DMS53 treated with DMSO at 0.1 percent for 48 hours (cell line): ENCODE measurements around the gene HTR3D.
"Not testable (repeated sequence)": the region's sequence is repeated elsewhere in the genome, so short reads cannot be mapped to it uniquely, and the experiment has no call there.

Source experiments
- DNase-seq: peaks from one replicate; lab custom pipeline; 2025; ENCODE audit not compliant: unreplicated experiment; lab: John Stamatoyannopoulos, UW

The HTR3D gene

GRCh38 chr3:184015381-184016019, 16.0 kb upstream of the HTR3D start:
- DNase-seq = no peak

- DNase-seq = no peak
Measured at GRCh38 chr3:184016169-184016570, 15.4 kb upstream of the HTR3D start.

- DNase-seq = peak; percentile 14
Measured at GRCh38 chr3:184016811-184017671, 14.5 kb upstream of the HTR3D start.

- DNase-seq = peak; percentile 83
Measured at GRCh38 chr3:184017672-184018423, 13.7 kb upstream of the HTR3D start, which contains the start of gene ABCC5. ABCC5 (minus strand) TSS chr3:184017884; CDS start chr3:184014392, 3,492 bp downstream.

- no peak for DNase-seq
Measured at GRCh38 chr3:184018424-184018973, 13.0 kb upstream of the HTR3D start.

- DNase-seq = no peak
Measured at GRCh38 chr3:184022323-184022722, 9.2 kb upstream of the HTR3D start.

- DNase-seq = not testable (repeated sequence)
Measured at GRCh38 chr3:184025256-184025655, 6.3 kb upstream of the HTR3D start.

- DNase-seq = not testable (repeated sequence)
Measured at GRCh38 chr3:184028275-184028890, 3.2 kb upstream of the HTR3D start.

GRCh38 chr3:184029443-184029842, 2.1 kb upstream of the HTR3D start:
- DNase-seq = no peak

GRCh38 chr3:184030536-184030935, 1.0 kb upstream of the HTR3D start:
- DNase-seq = no peak

- DNase-seq = no peak
Measured at GRCh38 chr3:184037816-184038215, 6.3 kb downstream of the HTR3D start.

GRCh38 chr3:184038307-184038706, 6.8 kb downstream of the HTR3D start:
- DNase-seq = not testable (repeated sequence)

- no peak for DNase-seq
Measured at GRCh38 chr3:184039414-184039813, 7.9 kb downstream of the HTR3D start.

GRCh38 chr3:184040010-184040409, 8.5 kb downstream of the HTR3D start:
- DNase-seq = peak; percentile 46

- DNase-seq = no peak
Measured at GRCh38 chr3:184042617-184043016, 11.1 kb downstream of the HTR3D start.

- DNase-seq = no peak
Measured at GRCh38 chr3:184045995-184046394, 14.5 kb downstream of the HTR3D start.

- DNase-seq = peak; percentile 71
Measured at GRCh38 chr3:184050217-184050847, 18.8 kb downstream of the HTR3D start.

GRCh38 chr3:184052767-184053166, 21.2 kb downstream of the HTR3D start, which contains the start of gene HTR3C:
HTR3C (plus strand) TSS chr3:184053047; CDS start chr3:184053081, 34 bp downstream.
- no peak for DNase-seq

GRCh38 chr3:184058029-184058428, 26.5 kb downstream of the HTR3D start:
- no peak for DNase-seq

GRCh38 chr3:184059424-184059823, 27.9 kb downstream of the HTR3D start:
- no peak for DNase-seq
